Right lobe of liver (tissue), 4 donors: ENCODE measurements around the gene MEMO1.

Source experiments
- POLR2A ChIP-seq: fragments of 450-650 bp; IDR thresholded peaks from one replicate; pipeline ENCODE4 v1.6.1; 2017; ENCODE audit warnings: antibody characterized with exemption, mild to moderate bottlenecking
- TF ChIP-seq, protein P1 (sequence below), 4 donors: fragments of 200-600 bp in 3 of 4; fragments of 450-650 bp in 1 of 4; IDR thresholded peaks; one replicate each; pipeline versions ENCODE4 v1.5.1 to v1.8.0; 2016 to 2022; ENCODE audit warnings: antibody characterized with exemption in 4 of 4, mild to moderate bottlenecking in 2 of 4
- donor health status: DM: no; HTN: no; CAD: no.
- donor health status: DM: no; HTN: no; CAD: no.
- donor health status: DM: no; HTN: yes; CAD: no.

DNA sequence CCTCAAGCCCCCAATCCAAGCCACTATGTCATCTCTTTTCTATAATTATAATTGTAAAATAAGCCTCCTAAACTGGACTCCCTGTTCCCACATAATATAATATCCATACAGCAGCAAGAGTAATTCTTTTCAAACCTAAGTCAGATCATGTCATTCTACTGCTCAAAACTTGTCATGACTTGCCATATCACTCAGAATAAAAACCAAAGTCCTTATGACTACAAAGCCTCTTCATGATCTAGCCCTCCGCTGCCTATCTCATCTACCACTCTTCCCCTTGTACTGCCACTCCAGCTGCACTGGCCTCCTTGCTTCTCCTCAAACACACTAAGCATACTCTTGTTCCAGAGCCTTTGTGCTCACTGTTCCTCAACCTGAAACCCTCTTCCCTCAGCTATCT is 69.9 kb downstream of the MEMO1 start:
- TF ChIP-seq POLR2A = no peak
- TF ChIP-seq, protein P1, sequence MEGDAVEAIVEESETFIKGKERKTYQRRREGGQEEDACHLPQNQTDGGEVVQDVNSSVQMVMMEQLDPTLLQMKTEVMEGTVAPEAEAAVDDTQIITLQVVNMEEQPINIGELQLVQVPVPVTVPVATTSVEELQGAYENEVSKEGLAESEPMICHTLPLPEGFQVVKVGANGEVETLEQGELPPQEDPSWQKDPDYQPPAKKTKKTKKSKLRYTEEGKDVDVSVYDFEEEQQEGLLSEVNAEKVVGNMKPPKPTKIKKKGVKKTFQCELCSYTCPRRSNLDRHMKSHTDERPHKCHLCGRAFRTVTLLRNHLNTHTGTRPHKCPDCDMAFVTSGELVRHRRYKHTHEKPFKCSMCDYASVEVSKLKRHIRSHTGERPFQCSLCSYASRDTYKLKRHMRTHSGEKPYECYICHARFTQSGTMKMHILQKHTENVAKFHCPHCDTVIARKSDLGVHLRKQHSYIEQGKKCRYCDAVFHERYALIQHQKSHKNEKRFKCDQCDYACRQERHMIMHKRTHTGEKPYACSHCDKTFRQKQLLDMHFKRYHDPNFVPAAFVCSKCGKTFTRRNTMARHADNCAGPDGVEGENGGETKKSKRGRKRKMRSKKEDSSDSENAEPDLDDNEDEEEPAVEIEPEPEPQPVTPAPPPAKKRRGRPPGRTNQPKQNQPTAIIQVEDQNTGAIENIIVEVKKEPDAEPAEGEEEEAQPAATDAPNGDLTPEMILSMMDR (IDR thresholded peaks at IDR 0.05) = no peak
